H9 (cell line): ENCODE data around the gene UCKL1. TPM values are rescaled to one million over a fixed set of nuclear protein-coding genes. Genes with fewer than 3 reads are reported as not detected.

Experiments used
- DNase-seq: peaks from one replicate; pipeline ENCODE4 v3.0.0-alpha.2; 2017
- H2AFZ ChIP-seq: one replicate; pipeline ENCODE4 v1.6.1; 2013; ENCODE audit warnings: mild to moderate bottlenecking, low read length, control low read depth, moderate library complexity
- H2AK5ac ChIP-seq: 2 replicates; pipeline ENCODE4 v1.6.1; 2013; ENCODE audit warnings: low read length, control low read depth, mixed read lengths; ENCODE audit not compliant: insufficient read length
- H2BK120ac ChIP-seq: one replicate; pipeline ENCODE4 v1.6.1; 2013; ENCODE audit warnings: low read depth, mild to moderate bottlenecking, low read length, control low read depth, inconsistent platforms; ENCODE audit not compliant: poor library complexity, severe bottlenecking
- H2BK12ac ChIP-seq: 2 replicates; pipeline ENCODE4 v1.6.1; 2013; ENCODE audit warnings: low read length, control low read depth, mixed read lengths, low read depth; ENCODE audit not compliant: insufficient read length
- H2BK15ac ChIP-seq: 2 replicates; pipeline ENCODE4 v1.6.1; 2013; ENCODE audit warnings: low read depth, low read length, control low read depth
- H2BK20ac ChIP-seq: one replicate; pipeline ENCODE4 v1.6.1; 2013; ENCODE audit warnings: low read depth, mild to moderate bottlenecking, low read length, control low read depth, inconsistent platforms; ENCODE audit not compliant: poor library complexity, severe bottlenecking
- H2BK5ac ChIP-seq: 2 replicates; pipeline ENCODE4 v1.6.1; 2013; ENCODE audit warnings: low read length, control low read depth, mixed read lengths; ENCODE audit not compliant: insufficient read length
- H3K14ac ChIP-seq: 2 replicates; pipeline ENCODE4 v1.6.1; 2013; ENCODE audit warnings: low read length, control low read depth; ENCODE audit not compliant: insufficient read depth
- H3K18ac ChIP-seq: 2 replicates; pipeline ENCODE4 v1.6.1; 2013; ENCODE audit warnings: low read depth, mild to moderate bottlenecking, mixed read lengths, low read length, control low read depth; ENCODE audit not compliant: insufficient read length
- H3K23ac ChIP-seq: 2 replicates; pipeline ENCODE4 v1.6.1; 2013; ENCODE audit warnings: low read length, control low read depth, mixed read lengths, low read depth; ENCODE audit not compliant: insufficient read length
- H3K23me2 ChIP-seq: 2 replicates; pipeline ENCODE4 v1.6.1; 2013; ENCODE audit warnings: low read depth, mild to moderate bottlenecking, mixed read lengths, low read length, control low read depth; ENCODE audit not compliant: insufficient read length, poor library complexity, severe bottlenecking
- H3K27ac ChIP-seq: 2 replicates; pipeline ENCODE4 v1.5.1; 2013; ENCODE audit warnings: low read length, control low read depth, mixed read lengths, low read depth; ENCODE audit not compliant: insufficient read length
- H3K27me3 ChIP-seq: 2 replicates; pipeline ENCODE4 v1.6.1; 2013; ENCODE audit warnings: low read length, control low read depth, inconsistent platforms; ENCODE audit not compliant: insufficient read depth
- H3K4ac ChIP-seq: 2 replicates; pipeline ENCODE4 v1.6.1; 2013; ENCODE audit warnings: low read depth, mild to moderate bottlenecking, control low read depth, inconsistent platforms, low read length, moderate library complexity
- H3K4me1 ChIP-seq: 2 replicates; pipeline ENCODE4 v1.6.1; 2013; ENCODE audit warnings: low read length, control low read depth, inconsistent platforms; ENCODE audit not compliant: insufficient read depth
- H3K4me2 ChIP-seq: 2 replicates; pipeline ENCODE4 v1.6.1; 2013; ENCODE audit warnings: low read length, control low read depth, mixed read lengths; ENCODE audit not compliant: insufficient read length, insufficient read depth
- H3K56ac ChIP-seq: 2 replicates; pipeline ENCODE4 v1.6.1; 2013; ENCODE audit warnings: low read depth, mild to moderate bottlenecking, mixed read lengths, low read length, control low read depth; ENCODE audit not compliant: insufficient read length
- H3K79me1 ChIP-seq: 2 replicates; pipeline ENCODE4 v1.6.1; 2013; ENCODE audit warnings: low read depth, mild to moderate bottlenecking, moderate library complexity, low read length, control low read depth, inconsistent platforms; ENCODE audit not compliant: insufficient read depth, poor library complexity, severe bottlenecking
- H3K79me2 ChIP-seq: 2 replicates; pipeline ENCODE4 v1.6.1; 2013; ENCODE audit warnings: low read length, control low read depth, inconsistent platforms; ENCODE audit not compliant: insufficient read depth
- H3K9ac ChIP-seq: 2 replicates; pipeline ENCODE4 v1.6.1; 2013; ENCODE audit warnings: low read length, control low read depth, mixed read lengths; ENCODE audit not compliant: insufficient read length; ENCODE audit errors: extremely low read depth
- H3K9me3 ChIP-seq: one replicate; pipeline ENCODE4 v1.6.1; 2013; ENCODE audit warnings: low read depth, low read length, inconsistent platforms; ENCODE audit not compliant: control insufficient read depth
- H3T11ph ChIP-seq: one replicate; pipeline ENCODE4 v1.6.1; 2013; ENCODE audit warnings: mild to moderate bottlenecking, low read length, control low read depth, inconsistent platforms
- H4K20me1 ChIP-seq: one replicate; pipeline ENCODE4 v1.6.1; 2013; ENCODE audit not compliant: control insufficient read depth, insufficient read length, insufficient read depth
- H4K5ac ChIP-seq: 2 replicates; pipeline ENCODE4 v1.6.1; 2013; ENCODE audit warnings: low read depth, mild to moderate bottlenecking, mixed read lengths, low read length, control low read depth; ENCODE audit not compliant: insufficient read length
- H4K8ac ChIP-seq: replicated peaks from 2 replicates; pipeline ENCODE4 v1.6.1; 2013; ENCODE audit warnings: low read length, control low read depth, mixed read lengths, low read depth; ENCODE audit not compliant: insufficient read length
- H4K91ac ChIP-seq: 2 replicates; pipeline ENCODE4 v1.6.1; 2013; ENCODE audit warnings: low read depth, mild to moderate bottlenecking, moderate library complexity, mixed read lengths, low read length, control low read depth; ENCODE audit not compliant: insufficient read length
- H3K27ac Mint-ChIP-seq, 3 experiments: 2 replicates in 2 of 3; 3 replicates in 1 of 3; pipeline ENCODE4 v1.8.0; 2020 to 2021; ENCODE audit warnings: mixed read lengths in 3 of 3, mild to moderate bottlenecking in 1 of 3, moderate library complexity in 1 of 3
- H3K27me3 Mint-ChIP-seq: 2 replicates; pipeline ENCODE4 v1.8.0; 2021; ENCODE audit warnings: low read depth, mild to moderate bottlenecking, moderate library complexity, mixed read lengths
- H3K36me3 Mint-ChIP-seq, 3 experiments: 2 replicates in 2 of 3; 3 replicates in 1 of 3; pipeline ENCODE4 v1.8.0; 2020 to 2021; ENCODE audit warnings: low read depth in 3 of 3, mixed read lengths in 3 of 3; ENCODE audit not compliant: insufficient read depth in 1 of 3
- H3K4me1 Mint-ChIP-seq, 2 experiments: 2 replicates each; pipeline ENCODE4 v1.8.0; 2020; ENCODE audit warnings: mixed read lengths in 2 of 2
- H3K4me3 Mint-ChIP-seq, 2 experiments: 2 replicates in 1 of 2; 3 replicates in 1 of 2; pipeline ENCODE4 v1.8.0; 2020 to 2021; ENCODE audit warnings: mild to moderate bottlenecking in 2 of 2, mixed read lengths in 2 of 2, moderate library complexity in 1 of 2
- H3K9me3 Mint-ChIP-seq, 2 experiments: 2 replicates in 1 of 2; 3 replicates in 1 of 2; pipeline ENCODE4 v1.8.0; 2020; ENCODE audit warnings: mild to moderate bottlenecking in 2 of 2, mixed read lengths in 2 of 2, moderate library complexity in 1 of 2
- CTCF ChIP-seq: fragments of 200-600 bp; sonication (generic); conservative IDR thresholded peaks from 3 replicates; pipeline ENCODE4 v1.8.0; 2021; ENCODE audit warnings: antibody characterized with exemption, mild to moderate bottlenecking
- WGBS: extraction: QIAGEN DNeasy Blood & Tissue Kit; methylation state at CpG from one replicate; pipeline ENCODE4 v1.1.7; 2013; ENCODE audit warnings: missing lambda C conversion rate, low lambda C conversion rate, mixed read lengths; ENCODE audit not compliant: insufficient read length; ENCODE audit errors: extremely low coverage; 5-methylcytosine and 5-hydroxymethylcytosine counted together
- total RNA-seq: library from RNA; stranded (reverse); gene quantifications from 2 replicates; pipeline ENCODE4 v1.2.1, GENCODE V29; 2021

Gene UCKL1
- total RNA-seq, 1 experiment from 2014 or later = 40.9 TPM

- H3K4me3 Mint-ChIP-seq = no peak overlapping the region
- no peak overlapping the region for H2BK120ac ChIP-seq
- no peaks in the 10 kb centered on the region for H3K9me3 ChIP-seq
- no peak overlapping the region for H2AK5ac ChIP-seq
- no peak overlapping the region for H2BK5ac ChIP-seq
- no peak overlapping the region for H4K5ac ChIP-seq
- DNase-seq = no peak
- H3T11ph ChIP-seq = no peak overlapping the region
- H3K14ac ChIP-seq = no peak overlapping the region
- no peaks in the 10 kb centered on the region for H3K4me1 ChIP-seq
- no peak overlapping the region for H3K9ac ChIP-seq
- no peak overlapping the region for H3K4ac ChIP-seq
- no peak overlapping the region for H3K18ac ChIP-seq
- no peak overlapping the region for H3K56ac ChIP-seq
- H2BK15ac ChIP-seq = no peak overlapping the region
- H3K27ac Mint-ChIP-seq = no peak overlapping the region; a peak in 1 of 7 replicates
- H2AFZ ChIP-seq = no peak overlapping the region
- no peaks in the 10 kb centered on the region for H3K27me3 ChIP-seq
- H4K91ac ChIP-seq = no peak overlapping the region
- no peak overlapping the region for H3K23ac ChIP-seq
- H4K8ac ChIP-seq = no peak overlapping the region
- peaks cover 5 to 9% of the 10 kb centered on the region in 2 experiments; a peak in 4 of 5 replicates for H3K9me3 Mint-ChIP-seq
- no CpG with 5 or more reads among the region's 19 CpGs for WGBS
- no peak overlapping the region for H3K27ac ChIP-seq
- H3K4me2 ChIP-seq = no peak overlapping the region
- TF ChIP-seq CTCF = no peak
- no peaks in the 10 kb centered on the region; the same call in 1 of the 2 replicates for H3K79me2 ChIP-seq
- H3K4me1 Mint-ChIP-seq = no peaks in the 10 kb centered on the region
- no peak overlapping the region for H2BK20ac ChIP-seq
- H3K23me2 ChIP-seq = no peaks in the 10 kb centered on the region
- H3K36me3 Mint-ChIP-seq = peaks cover 12 to 30% (median 15%) of the 10 kb centered on the region in 3 experiments; a peak in 6 of 7 replicates
- H4K20me1 ChIP-seq = no peaks in the 10 kb centered on the region
- H3K27me3 Mint-ChIP-seq = no peaks in the 10 kb centered on the region
- H2BK12ac ChIP-seq = no peak overlapping the region
- no peaks in the 10 kb centered on the region for H3K79me1 ChIP-seq
Observed at GRCh38 chr20:63919130-63919529, 37.1 kb downstream of the UCKL1 start.
